Tibial nerve (tissue), 4 donors: Measurements from ENCODE around the gene GIGYF1. TPM values are rescaled to one million over a fixed set of nuclear protein-coding genes. Genes with fewer than 3 reads are reported as not detected.

Experiments used
- DNase-seq, 2 donors: peaks; one replicate each; pipeline ENCODE4 v3.0.0-alpha.2; 2019; ENCODE audit warnings: low spot score in 2 of 2
- H3K27ac ChIP-seq, 4 donors: fragments of 200-600 bp; sonication (generic) in 3 of 4; one replicate each; pipeline ENCODE4 v1.5.1; 2017 to 2019; ENCODE audit warnings: mild to moderate bottlenecking in 1 of 4
- H3K27me3 ChIP-seq, 2 donors: fragments of 200-600 bp; sonication (generic) in 1 of 2; one replicate each; pipeline versions ENCODE4 v1.5.1 to v1.6.0; 2017 to 2019
- H3K36me3 ChIP-seq, 3 donors: fragments of 200-600 bp; sonication (generic); one replicate each; pipeline ENCODE4 v1.5.1; 2018 to 2019
- H3K4me1 ChIP-seq, 4 donors: fragments of 200-600 bp; sonication (generic) in 3 of 4; one replicate each; pipeline ENCODE4 v1.5.1; 2017 to 2019
- H3K4me3 ChIP-seq, 4 donors: fragments of 200-600 bp; sonication (generic) in 3 of 4; one replicate each; pipeline ENCODE4 v1.5.1; 2017 to 2019; ENCODE audit warnings: mild to moderate bottlenecking in 1 of 4, moderate library complexity in 1 of 4
- H3K9me3 ChIP-seq, 4 donors: fragments of 200-600 bp; sonication (generic) in 3 of 4; one replicate each; pipeline ENCODE4 v1.5.1; 2017 to 2019
- EP300 ChIP-seq, 2 donors: sonication (generic); formaldehyde crosslinking; IDR thresholded peaks; one replicate each; pipeline ENCODE4 v1.6.1; 2017; ENCODE audit warnings: antibody characterized with exemption in 2 of 2, mild to moderate bottlenecking in 1 of 2
- POLR2A ChIP-seq, 2 donors: fragments of 450-650 bp; IDR thresholded peaks; one replicate each; pipeline ENCODE4 v1.6.1; 2017; ENCODE audit warnings: antibody characterized with exemption in 2 of 2, mild to moderate bottlenecking in 2 of 2, moderate library complexity in 2 of 2
- WGBS, 2 donors: methylation state at CpG; one replicate each; pipeline ENCODE4 v1.1.5; 2018; 5-methylcytosine and 5-hydroxymethylcytosine counted together
- total RNA-seq, 4 donors: library from RNA; depleted of rRNA; stranded (reverse); fragments of >200 nt; gene quantifications; one replicate each; pipeline ENCODE4 v1.1.0, GENCODE V29; 2016
- TF ChIP-seq, protein P1 (sequence below), 5 experiments: fragments of 200-600 bp in 3 of 5; fragments of 450-650 bp in 2 of 5; sonication (generic) in 3 of 5; IDR thresholded peaks; one replicate each; pipeline ENCODE4 v1.5.1; 2016 to 2019; ENCODE audit warnings: antibody characterized with exemption in 5 of 5, mild to moderate bottlenecking in 3 of 5, moderate library complexity in 2 of 5

GIGYF1 gene
- total RNA-seq, 4 donors from 2014 or later: 50.9 to 98.1 (median 64.7) TPM

DNA sequence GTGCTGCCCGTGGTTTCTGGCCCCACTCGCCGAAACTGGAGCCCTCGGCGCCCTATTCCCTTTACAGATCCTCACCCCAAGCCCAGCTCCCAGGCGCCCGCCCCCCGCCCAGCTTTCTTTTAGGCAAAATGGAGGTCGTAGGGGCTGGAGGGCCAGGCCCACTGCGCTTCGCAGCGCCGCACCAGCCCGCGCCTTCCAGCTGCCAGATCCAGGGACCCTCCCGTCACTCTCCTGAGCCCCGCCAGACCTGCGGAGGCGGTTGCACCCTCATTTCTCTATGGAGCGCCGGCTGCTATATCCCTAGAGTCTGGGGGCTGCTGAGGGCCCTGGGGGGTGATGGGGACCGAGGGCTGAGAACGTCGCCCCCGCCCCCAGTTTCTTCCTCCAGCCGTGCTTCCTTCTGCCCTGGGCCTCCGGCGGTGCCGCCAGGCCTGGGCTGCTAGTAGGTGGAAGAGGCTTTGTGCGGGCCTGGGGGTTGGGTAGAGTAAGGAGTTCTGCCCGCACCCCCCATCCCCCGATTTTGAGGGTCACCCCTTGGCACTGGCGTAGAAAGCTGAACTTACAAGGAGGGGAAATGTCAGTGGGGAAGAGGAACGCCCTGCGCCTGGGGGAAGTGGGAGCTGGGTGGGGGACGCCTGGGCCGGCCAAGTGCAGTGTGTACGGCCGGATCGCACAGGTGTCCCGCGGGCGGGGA, 19.5 kb downstream of the GIGYF1 start:
- Histone ChIP-seq H3K4me1 (peaks cover 0 to 46% (median 21%) of the 10 kb centered on the region in 4 donors), H3K27ac (peak overlapping the region; percentile 97 to 99 (median 98)), H3K4me3 (peak overlapping the region; percentile 91 to 100 (median 96)), H3K27me3 (no peaks in the 10 kb centered on the region), H3K9me3 (no peaks in the 10 kb centered on the region), H3K36me3 (peaks cover 8 to 32% (median 23%) of the 10 kb centered on the region in 3 donors)
- no peak for DNase-seq
- WGBS, 2 donors: 1% methylated on average over 39 to 43 of the region's 43 CpGs
- TF ChIP-seq, protein P1, sequence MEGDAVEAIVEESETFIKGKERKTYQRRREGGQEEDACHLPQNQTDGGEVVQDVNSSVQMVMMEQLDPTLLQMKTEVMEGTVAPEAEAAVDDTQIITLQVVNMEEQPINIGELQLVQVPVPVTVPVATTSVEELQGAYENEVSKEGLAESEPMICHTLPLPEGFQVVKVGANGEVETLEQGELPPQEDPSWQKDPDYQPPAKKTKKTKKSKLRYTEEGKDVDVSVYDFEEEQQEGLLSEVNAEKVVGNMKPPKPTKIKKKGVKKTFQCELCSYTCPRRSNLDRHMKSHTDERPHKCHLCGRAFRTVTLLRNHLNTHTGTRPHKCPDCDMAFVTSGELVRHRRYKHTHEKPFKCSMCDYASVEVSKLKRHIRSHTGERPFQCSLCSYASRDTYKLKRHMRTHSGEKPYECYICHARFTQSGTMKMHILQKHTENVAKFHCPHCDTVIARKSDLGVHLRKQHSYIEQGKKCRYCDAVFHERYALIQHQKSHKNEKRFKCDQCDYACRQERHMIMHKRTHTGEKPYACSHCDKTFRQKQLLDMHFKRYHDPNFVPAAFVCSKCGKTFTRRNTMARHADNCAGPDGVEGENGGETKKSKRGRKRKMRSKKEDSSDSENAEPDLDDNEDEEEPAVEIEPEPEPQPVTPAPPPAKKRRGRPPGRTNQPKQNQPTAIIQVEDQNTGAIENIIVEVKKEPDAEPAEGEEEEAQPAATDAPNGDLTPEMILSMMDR (IDR thresholded peaks at IDR 0.05): no peak
- TF ChIP-seq EP300 (IDR thresholded peaks at IDR 0.05) (no peak), POLR2A (IDR thresholded peaks at IDR 0.05) (no peak)

DNA sequence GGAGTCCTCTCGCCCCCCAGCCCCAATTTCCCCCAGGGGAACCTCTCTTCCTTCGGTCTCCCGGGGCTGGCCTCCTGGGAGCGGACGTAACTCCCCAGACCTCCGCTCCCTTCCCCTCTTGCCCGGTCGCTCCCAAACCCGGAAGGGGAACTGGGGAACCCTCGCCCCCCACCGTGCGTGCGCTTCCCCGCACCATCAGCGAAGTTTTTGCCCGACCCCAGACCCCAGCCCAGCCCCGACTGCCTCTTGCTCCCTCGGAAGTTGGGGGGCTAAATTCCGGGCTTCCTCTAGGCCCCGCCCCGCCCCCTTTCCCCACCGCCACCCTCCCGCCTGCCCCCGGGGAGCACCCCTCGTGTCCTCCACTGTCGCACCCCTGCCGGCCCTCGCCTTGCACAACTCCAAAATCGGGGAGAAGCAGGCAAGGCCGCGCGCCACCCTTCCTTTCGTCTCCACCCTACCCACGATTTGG, 20.1 kb downstream of the GIGYF1 start:
- 1% methylated on average over 26 to 32 of the region's 34 CpGs for WGBS, 2 donors

DNA sequence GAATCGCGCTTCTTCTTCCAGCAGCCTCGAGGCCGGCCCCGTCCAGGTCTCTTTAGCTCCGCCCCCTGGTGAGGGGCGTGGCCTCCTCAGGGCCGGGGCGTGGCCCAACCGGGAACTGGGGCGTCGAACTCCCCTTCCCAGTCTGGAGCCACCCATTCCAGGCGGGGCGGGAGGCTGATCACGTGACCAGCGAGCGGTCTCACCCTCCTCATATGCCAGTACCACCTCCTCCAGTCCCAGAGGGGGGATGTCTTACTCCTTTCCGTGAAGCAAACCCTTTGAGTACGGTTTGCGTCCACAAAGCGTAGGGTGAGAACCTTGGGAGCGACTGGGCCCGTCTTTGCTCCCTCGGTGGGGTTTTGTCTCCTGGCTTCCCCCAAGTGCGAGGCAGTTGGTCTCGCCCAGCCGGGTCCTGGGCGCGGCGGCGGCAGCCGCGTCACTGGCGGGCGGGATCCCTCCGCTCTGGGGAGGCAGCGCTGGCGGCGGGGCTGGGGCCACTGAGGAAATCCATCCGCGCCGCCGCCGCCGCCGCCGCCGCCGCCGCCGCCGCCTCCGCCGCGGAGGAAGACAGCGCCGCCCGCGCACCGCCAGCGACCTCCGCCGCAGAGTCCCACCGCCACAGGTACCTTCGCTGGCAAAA, 20.6 kb downstream of the GIGYF1 start, which contains the start of gene GNB2:
Gene GNB2, plus strand, starts transcription at position 439 of the 640 bp plus-strand sequence. CDS start 2,526 bp downstream, outside the sequence.
- peak within 1 kb of the TSS; percentile 91 to 100 (median 96) for H3K4me3 ChIP-seq
- 0 to 1% methylated on average over 8 to 61 of the region's 65 CpGs for WGBS, 2 donors
- H3K36me3 ChIP-seq: peaks cover 6 to 21% (median 19%) of the 10 kb centered on the region in 3 donors
- peak within 1 kb of the TSS; percentile 97 to 99 (median 98) for H3K27ac ChIP-seq
- peak; percentile 99 for DNase-seq
- H3K4me1 ChIP-seq: peaks cover 0 to 35% (median 11%) of the 10 kb centered on the region in 4 donors
- no peaks in the 10 kb centered on the region for H3K27me3 ChIP-seq
- no peaks in the 10 kb centered on the region for H3K9me3 ChIP-seq
- TF ChIP-seq POLR2A (IDR thresholded peaks at IDR 0.05) (peak; percentile 94 to 95), EP300 (IDR thresholded peaks at IDR 0.05) (peak; percentile 87 to 98)
- TF ChIP-seq, protein P1 (IDR thresholded peaks at IDR 0.05): peak in 2 of 5 experiments; percentile 50 to 68

More for the DNA sequence above, 20.1 kb downstream of the GIGYF1 start:
- peak in 1 of 2 donors; percentile 54 for DNase-seq
- peak overlapping the region; percentile 91 to 100 (median 96) for H3K4me3 ChIP-seq
- peaks cover 6 to 27% (median 23%) of the 10 kb centered on the region in 3 donors for H3K36me3 ChIP-seq
- no peaks in the 10 kb centered on the region for H3K27me3 ChIP-seq
- peak overlapping the region; percentile 97 to 99 (median 98) for H3K27ac ChIP-seq
- TF ChIP-seq, protein P1 (IDR thresholded peaks at IDR 0.05): no peak
- TF ChIP-seq EP300 (IDR thresholded peaks at IDR 0.05) (no peak), POLR2A (IDR thresholded peaks at IDR 0.05) (no peak)
- no peaks in the 10 kb centered on the region for H3K9me3 ChIP-seq
- H3K4me1 ChIP-seq: peaks cover 0 to 41% (median 15%) of the 10 kb centered on the region in 4 donors

DNA sequence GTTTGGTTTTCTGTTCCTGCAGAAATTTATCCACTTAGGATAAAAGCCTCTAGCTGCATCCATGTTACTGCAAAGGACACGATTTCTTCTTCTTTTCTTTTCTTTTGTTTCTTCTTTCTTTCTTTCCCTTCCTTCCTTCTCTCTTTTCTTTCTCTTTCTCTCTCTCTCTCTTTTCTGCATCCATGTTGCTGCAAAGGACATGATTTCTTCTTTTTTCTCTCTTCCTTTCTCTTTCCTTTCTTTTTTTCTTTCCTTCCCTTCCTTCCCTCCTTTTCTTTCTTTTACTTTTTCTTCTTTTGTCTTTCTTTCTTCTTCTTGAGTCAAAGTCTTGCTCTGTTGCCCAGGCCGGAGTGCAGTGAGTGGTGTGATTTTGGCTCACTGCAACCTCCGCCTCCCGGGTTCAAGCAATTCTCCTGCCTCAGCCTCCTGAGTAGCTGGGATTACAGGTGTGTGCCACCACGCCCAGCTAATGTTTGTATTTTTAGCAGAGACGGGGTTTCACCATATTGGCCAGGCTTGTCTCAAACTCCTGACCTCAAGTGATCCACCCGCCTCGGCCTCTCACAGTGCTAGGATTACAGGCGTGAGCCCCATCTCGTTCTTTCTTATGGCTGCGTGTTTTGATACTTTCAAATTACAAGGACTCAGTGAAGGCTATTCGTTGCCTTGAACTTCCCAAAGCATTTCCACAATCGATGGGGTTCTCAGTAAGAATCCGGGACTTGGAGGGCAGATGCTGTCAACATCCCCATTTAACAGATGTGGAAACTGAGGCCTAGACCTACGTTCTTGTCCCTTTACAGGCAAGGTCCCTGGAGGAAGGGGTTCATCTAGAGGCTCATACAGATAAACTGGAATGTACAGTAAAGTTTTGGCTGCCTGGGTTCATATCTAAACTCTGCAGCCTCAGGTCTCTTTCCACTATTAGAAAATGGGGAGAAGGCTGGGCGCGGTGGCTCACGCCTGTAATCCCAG, 22.4 kb downstream of the GIGYF1 start:
- WGBS, 2 donors: 94% methylated on average over 18 of the region's 18 CpGs
- H3K4me3 ChIP-seq: no peak overlapping the region
- H3K27me3 ChIP-seq: no peaks in the 10 kb centered on the region
- TF ChIP-seq EP300 (IDR thresholded peaks at IDR 0.05) (no peak), POLR2A (IDR thresholded peaks at IDR 0.05) (no peak)
- TF ChIP-seq, protein P1 (IDR thresholded peaks at IDR 0.05): no peak
- peaks cover 0 to 17% (median 10%) of the 10 kb centered on the region in 4 donors for H3K4me1 ChIP-seq
- peaks cover 0 to 3% (median under 1%) of the 10 kb centered on the region in 3 donors for H3K36me3 ChIP-seq
- no peak overlapping the region for H3K27ac ChIP-seq
- H3K9me3 ChIP-seq: no peaks in the 10 kb centered on the region
- no peak for DNase-seq
